H1 (cell line): ENCODE measurements around the gene SLC35G2. TPM values are rescaled to one million over a fixed set of nuclear protein-coding genes. Genes with fewer than 3 reads are reported as not detected.

ENCODE experiments used
- CTCF ChIA-PET: fragments of 300-600 bp; sonication (Branson Sonifier 250); formaldehyde crosslinking; loops from one replicate; lab custom pipeline; 2021; ENCODE audit not compliant: partially characterized antibody; lab: Charles Lee
- POLR2A ChIA-PET: fragments of 300-600 bp; sonication (Branson Sonifier 250); formaldehyde crosslinking; loops from one replicate; lab custom pipeline; 2021; ENCODE audit warnings: inconsistent platforms; ENCODE audit not compliant: partially characterized antibody; lab: Charles Lee
- DNase-seq, 2 experiments: peaks; one replicate each; pipeline versions ENCODE4 v3.0.0 to v3.0.0-alpha.2; 2010 to 2022; ENCODE audit warnings: low spot score in 2 of 2, low read depth in 1 of 2, mixed read lengths in 1 of 2
- FAIRE-seq: peaks from 2 replicates; lab custom pipeline; 2011; peaks lifted over from hg19 to GRCh38; lab: Jason Lieb, UNC
- H2AFZ ChIP-seq: 2 replicates; pipeline ENCODE4 v1.8.1; 2012; ENCODE audit warnings: low read length, inconsistent platforms
- H2AK5ac ChIP-seq: 2 replicates; pipeline ENCODE4 v1.6.1; 2013; ENCODE audit warnings: low read depth, low read length
- H2BK120ac ChIP-seq: replicated peaks from 2 replicates; pipeline ENCODE3; 2013; ENCODE audit warnings: low read depth, low read length, inconsistent platforms
- H2BK12ac ChIP-seq: 2 replicates; pipeline ENCODE4 v1.6.1; 2013; ENCODE audit warnings: low read depth, low read length
- H2BK15ac ChIP-seq: 2 replicates; pipeline ENCODE4 v1.6.1; 2013; ENCODE audit warnings: low read length
- H2BK20ac ChIP-seq: 2 replicates; pipeline ENCODE4 v1.6.1; 2013; ENCODE audit warnings: low read length
- H2BK5ac ChIP-seq: 2 replicates; pipeline ENCODE4 v1.6.1; 2013; ENCODE audit warnings: low read depth, low read length
- H3K14ac ChIP-seq: 2 replicates; pipeline ENCODE4 v1.6.1; 2013; ENCODE audit warnings: inconsistent platforms; ENCODE audit not compliant: insufficient read length
- H3K18ac ChIP-seq: 2 replicates; pipeline ENCODE4 v1.6.1; 2013; ENCODE audit warnings: low read length; ENCODE audit errors: extremely low read depth
- H3K23ac ChIP-seq: 2 replicates; pipeline ENCODE4 v1.6.1; 2013; ENCODE audit warnings: inconsistent platforms; ENCODE audit not compliant: insufficient read length
- H3K23me2 ChIP-seq: 2 replicates; pipeline ENCODE4 v1.6.1; 2013; ENCODE audit warnings: low read depth, low read length
- H3K27ac ChIP-seq: 2 replicates; pipeline ENCODE4 v1.6.1; 2011; ENCODE audit warnings: low read depth, low read length, inconsistent platforms
- H3K27me3 ChIP-seq, 4 experiments: replicated peaks in 1 of 4; 1 replicate in 1 of 4; 2 replicates in 3 of 4; pipeline versions ENCODE4 v1.6.1 to v1.8.1; 2011 to 2013; ENCODE audit warnings: low read length in 3 of 4, mild to moderate bottlenecking in 3 of 4, inconsistent platforms in 2 of 4, mixed read lengths in 2 of 4, moderate library complexity in 1 of 4; ENCODE audit not compliant: control insufficient read depth in 3 of 4, insufficient read depth in 3 of 4; ENCODE audit errors: extremely low read depth in 1 of 4
- H3K36me3 ChIP-seq, 4 experiments: 2 replicates each; pipeline versions ENCODE4 v1.6.1 to v1.8.1; 2011 to 2013; ENCODE audit warnings: mild to moderate bottlenecking in 4 of 4, low read length in 3 of 4, moderate library complexity in 2 of 4, control low read depth in 1 of 4, inconsistent platforms in 1 of 4; ENCODE audit not compliant: insufficient read depth in 4 of 4, control insufficient read depth in 2 of 4
- H3K4ac ChIP-seq: replicated peaks from 2 replicates; pipeline ENCODE3; 2013; ENCODE audit warnings: low read length, low read depth, mixed read lengths, inconsistent platforms; ENCODE audit not compliant: insufficient read length
- H3K4me1 ChIP-seq, 4 experiments: replicated peaks in 1 of 4; 1 replicate in 1 of 4; 2 replicates in 3 of 4; pipeline versions ENCODE4 v1.6.1 to v1.8.1; 2011 to 2013; ENCODE audit warnings: low read length in 3 of 4, inconsistent platforms in 2 of 4, mixed read lengths in 1 of 4; ENCODE audit not compliant: insufficient read depth in 4 of 4, control insufficient read depth in 3 of 4
- H3K4me2 ChIP-seq, 2 experiments: 2 replicates each; pipeline versions ENCODE4 v1.6.1 to v1.8.1; 2011 to 2013; ENCODE audit warnings: low read depth in 2 of 2, low read length in 2 of 2, control low read depth in 1 of 2, inconsistent platforms in 1 of 2, mild to moderate bottlenecking in 1 of 2; ENCODE audit not compliant: insufficient read depth in 1 of 2
- H3K4me3 ChIP-seq, 4 experiments: fragments of 200-600, 300-600 bp in 1 of 4; sonication (generic), shearing (Covaris generic), sonication (Bioruptor Twin) in 1 of 4; 2 replicates each; pipeline versions ENCODE4 v1.5.1 to v1.8.1; 2011 to 2016; ENCODE audit warnings: low read length in 4 of 4, low read depth in 3 of 4, control low read depth in 2 of 4, inconsistent platforms in 2 of 4, mild to moderate bottlenecking in 2 of 4, mixed read lengths in 1 of 4, moderate library complexity in 1 of 4; ENCODE audit not compliant: insufficient read depth in 2 of 4; ENCODE audit errors: extremely low read depth in 1 of 4
- H3K56ac ChIP-seq: replicated peaks from 2 replicates; pipeline ENCODE3; 2013; ENCODE audit warnings: low read depth, mild to moderate bottlenecking, mixed read lengths, low read length, inconsistent platforms; ENCODE audit not compliant: insufficient read length
- H3K79me1 ChIP-seq: 2 replicates; pipeline ENCODE4 v1.6.1; 2013; ENCODE audit warnings: low read depth, low read length, control low read depth
- H3K79me2 ChIP-seq, 2 experiments: 2 replicates each; pipeline versions ENCODE4 v1.6.1 to v1.8.1; 2012 to 2013; ENCODE audit warnings: low read length in 2 of 2, mild to moderate bottlenecking in 2 of 2, inconsistent platforms in 1 of 2; ENCODE audit not compliant: insufficient read depth in 2 of 2, control insufficient read depth in 1 of 2
- H3K9ac ChIP-seq, 4 experiments: replicated peaks in 1 of 4; 1 replicate in 1 of 4; 2 replicates in 3 of 4; pipeline versions ENCODE4 v1.6.1 to v1.8.1; 2011 to 2013; ENCODE audit warnings: low read depth in 3 of 4, low read length in 3 of 4, control low read depth in 2 of 4, mild to moderate bottlenecking in 2 of 4, moderate library complexity in 2 of 4, inconsistent platforms in 1 of 4; ENCODE audit errors: extremely low read depth in 1 of 4
- H3K9me3 ChIP-seq, 2 experiments: 2 replicates each; pipeline versions ENCODE4 v1.6.1 to v1.8.1; 2012 to 2013; ENCODE audit warnings: mild to moderate bottlenecking in 2 of 2, moderate library complexity in 2 of 2, control low read depth in 1 of 2, inconsistent platforms in 1 of 2, low read depth in 1 of 2, low read length in 1 of 2, mixed read lengths in 1 of 2; ENCODE audit not compliant: insufficient read depth in 2 of 2
- H4K20me1 ChIP-seq, 2 experiments: replicated peaks in 1 of 2; 2 replicates each; pipeline versions ENCODE3 to v1.8.1; 2011 to 2013; ENCODE audit warnings: inconsistent platforms in 2 of 2, low read length in 2 of 2, mild to moderate bottlenecking in 1 of 2; ENCODE audit not compliant: insufficient read depth in 2 of 2, control insufficient read depth in 1 of 2
- H4K5ac ChIP-seq: 2 replicates; pipeline ENCODE4 v1.6.1; 2013; ENCODE audit warnings: low read length, low read depth, mixed read lengths, inconsistent platforms; ENCODE audit not compliant: insufficient read length
- H4K8ac ChIP-seq: 2 replicates; pipeline ENCODE4 v1.8.0; 2013; ENCODE audit warnings: mild to moderate bottlenecking, moderate library complexity, low read length, inconsistent platforms; ENCODE audit not compliant: insufficient read depth; ENCODE audit errors: extremely low read depth
- H4K91ac ChIP-seq: replicated peaks from 2 replicates; pipeline ENCODE3; 2013; ENCODE audit warnings: low read length, mixed read lengths, inconsistent platforms; ENCODE audit not compliant: insufficient read length
- ASH2L ChIP-seq: fragments of 200-600, 300-600 bp; sonication (generic); IDR thresholded peaks from one replicate; pipeline ENCODE4 v1.7.1; 2017; ENCODE audit warnings: low read length
- CBX5 ChIP-seq: fragments of 300-800, 300-1000 bp; sonication (generic); IDR thresholded peaks from 2 replicates; pipeline ENCODE4 v1.7.1; 2016; ENCODE audit warnings: antibody characterized with exemption, low read length, low read depth
- CHD2 ChIP-seq: IDR thresholded peaks from 2 replicates; pipeline ENCODE4 v1.6.1; 2012; ENCODE audit warnings: low read length, improper control_type of control experiment
- GTF2F1 ChIP-seq: IDR thresholded peaks from 2 replicates; pipeline ENCODE4 v1.6.1; 2012; ENCODE audit warnings: low read depth, low read length, improper control_type of control experiment, borderline replicate concordance
- HDAC2 ChIP-seq, 2 experiments: fragments of 300-600 bp in 1 of 2; sonication (generic) in 1 of 2; IDR thresholded peaks; 2 replicates each; pipeline ENCODE4 v1.6.1; 2011 to 2012; ENCODE audit warnings: low read depth in 2 of 2, low read length in 2 of 2, mild to moderate bottlenecking in 2 of 2, moderate library complexity in 2 of 2, borderline replicate concordance in 1 of 2, inconsistent platforms in 1 of 2
- SP1 ChIP-seq: IDR thresholded peaks from 2 replicates; pipeline ENCODE4 v1.6.1; 2011; ENCODE audit warnings: low read depth, low read length
- SP4 ChIP-seq: IDR thresholded peaks from 2 replicates; pipeline ENCODE4 v1.6.1; 2012; ENCODE audit warnings: low read length, inconsistent platforms
- SRF ChIP-seq: IDR thresholded peaks from 2 replicates; pipeline ENCODE4 v1.6.1; 2011; ENCODE audit warnings: mild to moderate bottlenecking, low read depth, low read length, moderate library complexity
- ZNF274 ChIP-seq: IDR thresholded peaks from 2 replicates; pipeline ENCODE4 v1.7.0; 2012; ENCODE audit warnings: low read length, borderline replicate concordance; ENCODE audit errors: extremely low read depth
- WGBS, 2 experiments: shearing (Covaris generic) in 1 of 2; methylation state at CpG; one replicate each; pipeline versions ENCODE4 v1.1.6 to v1.1.7; 2013 to 2015; ENCODE audit warnings: low lambda C conversion rate in 2 of 2, mixed read lengths in 2 of 2, inconsistent platforms in 1 of 2, low coverage in 1 of 2, missing lambda C conversion rate in 1 of 2; ENCODE audit not compliant: insufficient replicate concordance in 2 of 2, insufficient coverage in 1 of 2, insufficient read length in 1 of 2; ENCODE audit errors: extremely low coverage in 1 of 2, missing lambda C conversion rate in 1 of 2; 5-methylcytosine and 5-hydroxymethylcytosine counted together
- polyA plus RNA-seq, 7 experiments: library from polyadenylated mRNA; depleted of rRNA in 3 of 7; stranded (reverse) in 5 of 7; unstranded in 2 of 7; fragments of >200 nt in 5 of 7; fragments of 200-250 nt in 2 of 7; gene quantifications; 1 replicate in 5 of 7; 2 replicates in 1 of 7; 4 replicates in 1 of 7; pipeline versions ENCODE4 v1.2.1 to v1.2.3, GENCODE V29; 2011 to 2013; ENCODE audit warnings: missing spikeins in 2 of 7, mixed read lengths in 2 of 7
- total RNA-seq: library from RNA; stranded (reverse); fragmentation: NEBNext Ultra II Directional; extraction: Animal tissue kit (Norgen Biotek cat#: 25700); gene quantifications from 2 replicates; pipeline ENCODE4 v1.2.1, GENCODE V29; 2021
- TF ChIP-seq, protein P1 (sequence below): IDR thresholded peaks from 2 replicates; pipeline ENCODE4 v1.6.1; 2011; ENCODE audit warnings: low read depth, mild to moderate bottlenecking, low read length; ENCODE audit not compliant: insufficient read depth

Gene SLC35G2
- total and polyA plus RNA-seq, 2 of the 8 experiments (the other 6 are each of a cell fraction or from before 2014, with no cell fraction given), result 5.2 to 6.4 TPM

DNA sequence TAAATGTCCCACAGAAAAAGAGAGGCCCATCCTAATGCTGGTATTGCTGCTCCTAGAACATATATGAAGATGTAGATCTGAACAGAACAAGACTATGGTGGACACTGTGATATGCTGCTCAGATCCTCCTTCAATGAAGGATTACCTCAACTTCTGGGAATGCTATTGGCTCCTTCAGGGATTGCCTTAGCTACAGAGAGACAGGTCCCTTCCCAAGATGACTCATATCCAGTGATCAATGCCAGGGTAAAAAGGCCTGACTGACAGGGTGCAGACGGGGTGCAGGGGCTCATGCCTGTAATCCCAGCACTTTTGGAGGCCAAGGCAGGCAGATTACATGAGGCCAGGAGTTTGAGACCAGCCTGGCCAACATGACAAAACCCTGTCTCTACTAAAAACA is 46.2 kb upstream of the SLC35G2 start:
- no peak for DNase-seq

More for the DNA sequence above, 46.2 kb upstream of the SLC35G2 start:
- no peak overlapping the region for H3K23ac ChIP-seq
- no peak overlapping the region for H3K14ac ChIP-seq
- H3K56ac ChIP-seq, result no peak overlapping the region
- TF ChIP-seq HDAC2 (IDR thresholded peaks at IDR 0.05; ENCODE audit: borderline replicate concordance in 1 of 2, low read depth in 2 of 2, low read length in 2 of 2), result no peak
- TF ChIP-seq SRF, result no peak
- TF ChIP-seq, protein P1, sequence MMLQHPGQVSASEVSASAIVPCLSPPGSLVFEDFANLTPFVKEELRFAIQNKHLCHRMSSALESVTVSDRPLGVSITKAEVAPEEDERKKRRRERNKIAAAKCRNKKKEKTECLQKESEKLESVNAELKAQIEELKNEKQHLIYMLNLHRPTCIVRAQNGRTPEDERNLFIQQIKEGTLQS, result no peak
- no peak for TF ChIP-seq CBX5
- no peak for TF ChIP-seq ZNF274
- TF ChIP-seq GTF2F1, result no peak
- TF ChIP-seq CHD2, result no peak
- no peak for TF ChIP-seq SP1
- TF ChIP-seq ASH2L, result no peak
- no peak for TF ChIP-seq SP4
- no peaks in the 10 kb centered on the region for H4K20me1 ChIP-seq
- H3K27me3 ChIP-seq, result no peaks in the 10 kb centered on the region
- H3K9me3 ChIP-seq, result no peaks in the 10 kb centered on the region
- no peak overlapping the region for H3K4me3 ChIP-seq
- no peaks in the 10 kb centered on the region for H3K23me2 ChIP-seq
- H3K9ac ChIP-seq, result no peak overlapping the region
- no peak overlapping the region for H2BK12ac ChIP-seq
- FAIRE-seq, result no peak
- WGBS, 2 experiments, result 75% methylated on average over 1 of the region's 1 CpG; no CpG with 5 or more reads in 1 of the 2 experiments
- H2BK5ac ChIP-seq, result no peak overlapping the region
- H3K18ac ChIP-seq, result no peak overlapping the region
- no peak overlapping the region for H2BK120ac ChIP-seq
- H3K79me1 ChIP-seq, result no peaks in the 10 kb centered on the region
- no peak overlapping the region for H2BK15ac ChIP-seq
- H2AFZ ChIP-seq, result no peak overlapping the region
- no peak overlapping the region for H4K5ac ChIP-seq
- H3K4ac ChIP-seq, result no peak overlapping the region
- no peak overlapping the region for H4K8ac ChIP-seq
- H3K4me1 ChIP-seq, result no peaks in the 10 kb centered on the region
- no peak overlapping the region for H3K27ac ChIP-seq
- no peak overlapping the region for H2AK5ac ChIP-seq
- H4K91ac ChIP-seq, result no peak overlapping the region
- H3K4me2 ChIP-seq, result no peak overlapping the region
- ChIA-PET CTCF (interaction anchor here (0.8 to 1.6 kb wide), 3 partner anchors 12 to 241 kb away, joined by 3 to 4 read pairs (median 3); no protein-coding TSS in a partner anchor), POLR2A (interaction anchor here (0.7 kb wide), 1 partner anchor 20 kb away, joined by 3 read pairs; no protein-coding TSS in a partner anchor)
- H3K79me2 ChIP-seq, result no peaks in the 10 kb centered on the region
- no peak overlapping the region for H2BK20ac ChIP-seq
- no peaks in the 10 kb centered on the region for H3K36me3 ChIP-seq
